Activated effector memory CD4-positive, alpha-beta T cell treated with Interleukin-2 at 50 U/mL for 16 hours (primary cell): Measurements from ENCODE around the gene CNTROB.
"Not testable (repeated sequence)": the region's sequence is repeated elsewhere in the genome, so short reads cannot be mapped to it uniquely, and the experiment has no call there.

Experiments
- DNase-seq: peaks from one replicate; pipeline ENCODE4 v3.0.0-alpha.2; 2020

Gene CNTROB

DNA sequence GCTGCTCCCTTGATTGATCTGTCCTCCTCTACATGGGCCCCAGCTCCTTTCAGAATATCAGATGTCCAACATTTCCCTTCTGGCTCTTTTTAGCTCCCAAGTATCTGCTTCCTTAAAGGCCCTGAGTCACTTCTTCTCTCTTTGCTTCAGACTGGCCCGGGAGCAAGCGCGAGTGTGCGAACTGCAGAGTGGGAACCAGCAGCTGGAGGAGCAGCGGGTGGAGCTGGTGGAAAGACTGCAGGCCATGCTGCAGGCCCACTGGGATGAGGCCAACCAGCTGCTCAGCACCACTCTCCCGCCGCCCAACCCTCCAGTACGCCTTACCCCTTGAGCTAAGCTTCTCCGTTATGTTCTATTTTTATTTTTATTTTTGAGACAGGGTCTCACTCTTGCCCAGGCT is 12.3 kb downstream of the CNTROB start:
- no peak for DNase-seq

DNA sequence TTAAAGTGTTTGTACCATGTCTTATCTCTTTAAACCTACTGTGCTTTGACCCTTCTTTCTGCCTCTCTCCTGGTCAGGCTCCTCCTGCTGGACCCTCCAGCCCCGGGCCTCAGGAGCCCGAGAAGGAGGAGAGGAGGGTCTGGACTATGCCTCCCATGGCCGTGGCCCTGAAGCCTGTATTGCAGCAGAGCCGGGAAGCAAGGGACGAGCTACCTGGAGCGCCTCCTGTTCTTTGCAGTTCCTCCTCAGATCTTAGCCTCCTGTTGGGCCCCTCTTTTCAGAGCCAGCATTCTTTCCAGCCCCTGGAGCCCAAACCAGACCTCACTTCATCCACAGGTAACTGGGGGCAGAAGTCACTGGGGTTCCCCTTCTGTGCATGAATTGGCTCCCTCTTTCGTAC is 13.6 kb downstream of the CNTROB start:
- DNase-seq: no peak

DNA sequence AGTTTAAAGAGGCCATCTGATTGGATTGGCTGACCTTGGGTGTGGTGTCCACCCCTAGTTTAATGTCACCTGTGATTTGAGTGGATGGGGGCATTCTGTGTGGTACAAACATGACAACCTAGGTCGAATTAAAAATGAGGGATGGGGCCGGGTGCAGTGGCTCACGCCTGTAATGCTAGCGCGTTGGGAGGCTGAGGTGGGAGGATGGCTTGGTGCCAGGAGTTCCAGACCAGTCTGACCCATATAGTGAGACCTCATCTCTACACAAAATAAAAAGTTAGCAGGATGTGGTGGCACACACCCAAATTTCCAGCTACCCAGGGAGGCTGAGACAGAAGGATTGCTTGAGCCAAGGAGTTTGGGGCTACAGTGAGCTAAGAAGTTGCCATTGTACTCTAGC is 14.4 kb downstream of the CNTROB start:
- DNase-seq: no peak

DNA sequence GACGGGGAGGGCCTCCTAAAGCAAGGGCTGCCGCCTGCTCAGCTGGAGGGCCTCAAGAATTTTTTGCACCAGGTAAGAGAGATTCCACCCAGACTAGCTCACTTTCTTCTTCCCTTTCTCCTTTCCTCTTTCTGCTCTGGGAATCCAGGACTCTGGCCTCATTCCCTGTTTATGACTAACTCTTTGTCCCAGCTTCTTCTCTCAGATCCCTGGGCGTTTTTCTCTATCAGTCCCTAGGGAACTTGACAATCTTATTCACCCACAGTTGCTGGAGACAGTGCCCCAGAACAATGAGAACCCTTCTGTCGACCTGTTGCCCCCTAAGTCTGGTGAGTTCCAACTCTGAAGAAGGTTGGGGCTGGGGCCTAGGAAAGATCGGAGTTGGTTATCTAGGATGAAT is 15.6 kb downstream of the CNTROB start:
- DNase-seq: no peak

DNA sequence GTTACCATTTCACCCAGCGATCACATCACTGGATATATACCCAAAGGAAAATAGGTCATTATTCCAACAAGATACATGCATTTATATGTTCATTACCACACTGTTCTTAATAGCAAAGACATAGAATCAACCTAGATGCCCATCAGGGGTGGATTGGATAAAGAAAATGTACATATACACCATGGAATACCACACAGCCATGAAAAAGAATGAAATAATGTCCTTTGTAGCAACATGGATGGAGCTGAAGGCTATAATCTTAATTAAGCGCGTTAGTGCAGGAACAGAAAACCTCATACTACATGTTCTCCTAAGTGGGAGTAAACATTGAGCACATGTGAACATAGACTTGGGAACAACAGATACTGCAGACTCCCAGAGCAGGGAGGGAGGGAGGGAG is 18.6 kb downstream of the CNTROB start:
- no peak for DNase-seq

DNA sequence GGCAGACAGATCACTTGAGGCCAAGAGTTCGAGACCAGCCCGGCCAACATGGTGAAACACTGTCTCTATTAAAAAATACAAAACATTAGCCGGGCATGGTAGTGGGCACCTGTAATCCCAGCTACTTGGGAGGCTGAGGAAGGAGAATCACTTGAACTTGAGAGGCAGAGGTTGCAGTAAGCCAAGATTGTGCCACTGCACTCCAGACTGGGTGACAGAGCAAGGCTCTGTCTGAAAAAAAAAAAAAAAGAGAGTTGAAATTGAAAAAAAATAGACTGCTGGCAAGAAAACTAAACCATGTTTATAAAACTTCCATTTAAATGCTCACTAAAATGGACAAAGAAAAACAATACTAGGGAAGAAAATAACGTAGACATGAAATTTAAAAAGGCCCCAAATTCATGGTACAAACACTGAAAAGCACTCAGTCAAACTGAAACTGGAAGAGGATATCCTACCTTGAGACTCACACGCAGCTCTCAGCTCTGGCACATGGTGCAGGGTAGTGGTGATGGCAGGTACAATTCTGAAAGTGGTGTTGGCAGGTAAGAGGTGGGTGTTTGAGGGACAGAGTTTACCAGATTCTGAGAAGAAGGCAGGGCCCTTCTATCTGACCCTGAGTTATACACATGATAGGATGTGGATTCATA is 19.3 kb downstream of the CNTROB start:
- no peak for DNase-seq

DNA sequence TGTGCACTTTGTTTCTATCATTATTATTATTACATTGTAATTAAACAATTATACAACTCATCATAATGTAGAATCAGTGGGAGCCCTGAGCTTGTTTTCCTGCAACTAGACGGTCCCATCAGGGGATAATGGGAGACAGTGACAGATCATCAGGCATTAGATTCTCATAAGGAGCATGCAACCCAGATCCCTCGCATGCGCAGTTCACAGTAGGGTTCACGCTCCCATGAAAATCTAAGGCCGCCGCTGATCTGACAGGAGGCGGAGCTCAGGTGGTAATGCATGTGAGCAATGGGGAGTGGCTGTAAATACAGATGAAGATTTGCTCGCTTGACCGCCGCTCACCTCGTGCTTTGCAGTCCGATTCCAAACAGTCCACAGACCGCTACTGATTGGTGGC is 21.3 kb downstream of the CNTROB start:
- not testable (repeated sequence) for DNase-seq

DNA sequence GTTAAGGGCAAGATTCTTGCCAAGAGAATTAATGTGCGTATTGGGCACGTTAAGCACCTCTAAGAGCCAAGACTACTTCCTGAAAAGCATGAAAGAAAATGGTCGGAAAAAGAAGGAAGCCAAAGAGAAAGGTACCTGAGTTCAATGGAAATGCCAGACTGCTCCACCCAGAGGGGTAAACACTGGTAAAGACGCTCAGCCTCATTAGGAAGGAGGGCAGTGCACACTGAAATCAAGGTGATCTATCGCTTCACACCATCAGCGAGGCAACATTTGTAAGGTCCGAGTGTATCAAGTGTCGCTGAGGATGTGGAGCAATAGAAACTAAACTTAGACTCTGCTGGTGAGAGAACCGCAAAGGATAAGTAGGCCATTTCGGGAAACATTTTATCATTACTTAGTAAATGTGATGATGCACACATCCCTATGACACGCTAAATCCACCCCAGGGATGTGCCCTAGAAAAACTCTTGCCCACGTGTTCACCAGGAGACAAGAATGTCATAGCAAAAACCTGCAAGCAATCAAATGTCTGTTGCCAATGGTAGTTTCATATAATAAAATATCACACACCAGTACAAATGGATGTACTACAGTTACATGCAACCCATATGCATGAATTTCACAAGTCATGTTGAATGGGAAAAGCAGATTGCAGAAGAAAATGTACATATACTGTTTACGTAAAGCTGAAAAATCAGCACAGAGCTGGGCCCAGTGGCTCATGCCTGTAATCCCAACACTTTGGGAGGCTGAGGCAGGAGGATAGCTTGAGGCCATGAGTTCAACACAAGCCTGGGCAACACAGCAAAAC is 23.6 kb downstream of the CNTROB start:
- no peak for DNase-seq

DNA sequence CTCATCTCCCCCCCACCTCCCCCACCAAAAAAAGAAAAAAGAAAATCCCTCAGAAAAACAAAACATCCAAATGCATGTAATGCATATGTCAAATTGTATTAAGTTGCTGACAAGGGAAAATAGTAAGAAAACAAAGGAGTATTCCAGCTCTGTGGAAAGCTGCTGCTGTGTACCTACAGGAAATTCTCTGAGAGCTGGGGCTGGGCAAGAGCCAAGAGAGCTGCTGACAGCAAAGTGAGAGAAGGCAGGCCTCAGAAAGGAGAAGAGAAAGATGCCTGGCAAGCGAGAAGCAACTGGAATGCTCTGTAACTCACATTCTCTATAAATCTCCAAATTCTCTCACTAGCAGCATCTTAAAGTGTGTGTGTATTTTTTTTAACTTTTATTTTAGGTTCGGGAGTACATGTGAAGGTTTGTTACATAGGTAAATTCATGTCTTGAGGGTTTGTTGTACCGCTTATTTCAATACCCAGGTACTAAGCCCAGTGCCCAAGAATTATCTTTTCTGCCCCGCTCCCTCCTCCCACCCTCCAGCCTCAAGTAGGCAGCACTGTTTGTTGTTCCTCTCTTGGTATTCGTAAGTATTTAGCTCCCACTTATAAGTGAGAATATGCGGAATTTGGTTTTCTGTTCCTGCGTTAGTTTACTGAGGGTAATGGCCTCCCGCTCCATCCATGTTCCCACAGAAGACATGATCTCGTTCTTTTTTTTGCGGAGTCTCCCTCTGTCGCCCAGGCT is 24.4 kb downstream of the CNTROB start:
- no peak for DNase-seq

DNA sequence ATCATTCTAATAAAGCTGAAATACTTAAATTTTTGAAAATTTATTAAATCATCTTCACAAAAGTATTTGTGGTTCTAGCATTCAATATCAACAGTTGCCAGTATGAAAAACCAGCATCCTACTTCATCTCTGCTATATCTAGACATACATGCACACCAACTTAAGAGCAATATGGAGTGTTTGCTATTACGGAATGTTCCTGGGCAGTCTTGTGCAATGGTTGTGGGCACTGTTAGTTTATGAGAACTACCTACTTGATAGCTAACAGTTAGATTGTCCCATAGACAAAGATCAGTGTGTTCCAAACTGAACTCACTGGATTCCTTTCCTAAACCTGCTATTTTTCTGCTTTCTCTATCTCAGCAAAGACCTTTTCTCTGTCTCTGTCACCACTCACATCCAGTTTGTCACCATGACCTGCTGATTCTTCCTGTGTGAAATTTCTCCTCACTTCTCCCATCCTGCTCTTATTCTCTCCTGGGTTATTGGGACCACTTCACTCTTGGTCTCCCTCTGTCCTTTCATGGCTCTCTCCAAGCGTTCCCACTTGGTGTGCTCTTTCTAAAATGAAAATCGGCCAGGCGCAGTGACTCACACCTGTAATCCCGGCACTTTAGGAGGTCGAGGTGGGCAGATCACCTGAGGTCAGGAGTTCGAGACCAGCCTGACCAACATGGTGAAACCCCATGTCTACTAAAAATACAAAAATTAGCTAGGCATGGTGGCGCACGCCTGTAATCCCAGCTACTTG is 27.7 kb downstream of the CNTROB start:
- DNase-seq: no peak

DNA sequence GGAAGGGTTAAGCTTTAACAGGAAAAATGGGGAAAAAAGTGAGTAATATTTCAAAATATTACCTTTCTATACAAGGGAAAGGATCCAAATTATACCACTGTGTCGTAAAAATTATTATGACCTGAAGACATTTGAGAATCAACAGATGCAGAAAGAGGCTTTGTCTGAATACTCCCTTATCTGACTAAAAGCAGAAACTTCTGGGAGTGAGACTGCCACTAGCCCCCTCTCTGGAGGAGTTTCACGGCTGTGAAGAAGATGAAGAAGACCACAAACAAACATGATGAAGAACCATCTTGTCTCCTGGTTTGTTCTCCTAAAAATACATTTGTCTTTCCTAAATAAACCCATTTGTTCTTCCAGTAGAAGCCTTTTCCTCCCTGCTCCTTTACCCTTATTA is 29.4 kb downstream of the CNTROB start:
- no peak for DNase-seq

DNA sequence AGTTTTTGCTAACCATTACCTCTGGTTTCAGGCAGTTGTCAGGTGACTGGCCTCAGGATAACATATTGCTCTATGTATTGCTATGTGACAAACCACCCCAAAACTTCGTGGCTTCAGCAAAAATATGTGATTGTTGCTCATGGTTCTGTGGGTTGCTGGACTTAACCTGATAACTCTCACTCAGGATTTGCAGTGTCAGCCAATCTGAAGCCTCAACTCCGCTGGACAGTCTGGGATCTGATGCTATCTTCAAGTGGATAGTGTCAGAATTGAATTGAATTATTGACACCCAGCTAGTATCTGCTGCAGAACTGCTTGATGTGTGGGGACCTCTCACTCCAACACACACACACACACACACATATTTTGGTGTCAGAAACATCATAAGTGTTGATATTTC is 35.7 kb downstream of the CNTROB start:
- no peak for DNase-seq

DNA sequence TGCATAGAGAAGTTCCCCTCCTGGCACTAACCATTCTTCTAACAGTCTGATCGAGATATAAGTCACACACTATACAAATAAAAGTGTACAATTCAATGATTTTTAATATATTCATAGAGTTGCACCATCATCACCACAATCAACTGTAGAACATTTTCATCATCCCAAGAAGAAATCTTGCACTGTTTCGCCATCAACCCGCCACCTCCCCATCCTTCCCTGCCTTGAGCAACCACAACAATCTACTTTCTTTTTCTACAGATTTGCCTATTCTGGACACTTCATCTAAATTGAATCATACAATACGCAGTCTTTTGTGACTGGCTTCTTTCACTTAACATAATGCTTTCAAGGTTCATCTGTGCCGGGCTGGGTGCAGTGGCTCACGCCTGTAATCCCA is 37.4 kb downstream of the CNTROB start:
- DNase-seq: no peak

DNA sequence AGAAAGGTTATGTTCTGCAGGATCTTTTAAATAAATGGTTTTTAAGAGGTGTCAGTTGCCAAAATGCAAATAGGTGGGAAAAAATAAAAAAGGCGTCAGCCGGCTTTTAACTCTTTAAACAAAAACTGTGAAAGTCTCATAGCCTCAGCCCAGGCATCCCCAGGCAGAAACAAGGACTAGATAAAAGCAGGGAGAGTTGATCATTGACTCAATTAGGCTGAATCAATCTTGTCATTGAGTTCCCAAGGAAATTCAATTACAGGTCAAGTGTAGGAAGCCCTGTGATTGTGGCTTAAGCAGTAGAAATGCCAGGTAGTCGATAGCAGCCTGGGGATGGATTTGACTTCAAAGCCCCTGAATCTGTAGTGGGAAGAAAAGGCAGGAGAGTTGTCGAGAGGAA is 39.6 kb downstream of the CNTROB start:
- no peak for DNase-seq

DNA sequence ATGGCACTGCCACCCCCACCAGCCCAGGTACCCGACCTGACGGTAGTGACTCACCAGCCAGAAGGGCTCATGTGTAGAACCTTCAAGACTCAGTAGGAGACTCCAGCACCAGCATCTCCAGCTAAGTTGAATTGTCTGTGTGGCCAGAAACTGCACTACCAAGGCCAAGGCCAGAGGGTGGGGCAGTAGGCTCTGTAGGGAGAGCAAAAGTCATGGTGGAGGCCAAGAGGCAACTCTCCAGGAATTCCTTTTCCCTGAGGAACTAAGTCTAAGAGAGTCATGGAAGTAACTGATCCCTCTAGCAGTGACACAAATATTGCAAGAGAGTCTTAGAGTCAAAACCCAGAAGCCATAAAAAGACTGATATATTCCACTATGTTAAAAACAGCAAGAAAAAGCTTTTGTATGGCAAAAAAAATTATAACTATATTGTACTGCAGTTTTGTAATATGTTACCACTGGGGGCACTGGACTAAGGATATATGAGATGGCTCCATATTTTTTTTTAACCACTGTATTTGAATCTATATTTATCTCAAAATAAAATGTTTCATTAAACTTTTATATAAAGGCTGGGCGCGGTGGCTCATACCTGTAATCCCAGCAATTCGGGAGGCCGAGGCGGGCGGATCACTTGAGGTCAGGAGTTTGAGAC is 40.3 kb downstream of the CNTROB start:
- no peak for DNase-seq

DNA sequence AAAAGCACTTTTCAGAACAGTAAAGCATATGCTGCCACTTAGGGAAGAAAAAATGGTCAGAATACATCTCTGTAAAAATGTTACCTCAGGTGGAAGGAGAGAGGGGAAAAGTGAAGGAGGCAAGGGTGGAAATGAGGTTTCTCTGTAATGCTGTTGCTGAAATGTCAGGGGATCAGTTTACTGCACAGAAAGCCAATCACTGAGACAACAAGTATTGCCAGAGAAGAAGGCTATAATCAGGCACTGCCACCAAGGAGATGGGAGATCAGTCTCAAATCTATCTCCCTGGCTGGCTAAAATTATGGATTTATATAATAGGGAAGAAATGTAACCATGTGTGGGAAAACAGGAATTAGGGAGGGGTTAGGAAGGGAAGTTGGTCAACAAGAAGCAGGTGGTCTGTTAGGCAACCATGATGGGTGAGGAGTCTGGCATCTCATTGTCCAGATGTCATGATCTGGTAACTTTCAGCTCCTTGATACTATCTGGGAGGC is 42.7 kb downstream of the CNTROB start:
- no peak for DNase-seq

DNA sequence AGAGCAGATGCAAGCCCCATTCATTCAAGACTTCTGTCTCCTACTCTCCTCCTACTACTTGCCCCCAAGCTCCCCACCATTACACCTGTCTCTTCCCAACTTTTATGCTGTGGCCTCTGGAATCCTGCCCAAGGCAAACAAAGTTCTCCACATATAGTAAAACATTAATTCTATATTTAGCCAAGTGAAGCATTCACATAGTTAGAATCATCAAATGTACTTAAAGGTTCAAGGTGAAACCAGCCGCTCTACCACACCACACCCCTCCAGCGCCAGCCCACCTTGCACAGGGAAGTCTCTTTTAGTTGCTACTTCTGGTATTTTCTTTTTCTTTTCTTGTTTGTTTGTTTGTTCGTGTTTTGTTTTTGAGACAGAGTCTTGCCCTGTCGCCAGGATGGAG is 45.0 kb downstream of the CNTROB start:
- DNase-seq: no peak

DNA sequence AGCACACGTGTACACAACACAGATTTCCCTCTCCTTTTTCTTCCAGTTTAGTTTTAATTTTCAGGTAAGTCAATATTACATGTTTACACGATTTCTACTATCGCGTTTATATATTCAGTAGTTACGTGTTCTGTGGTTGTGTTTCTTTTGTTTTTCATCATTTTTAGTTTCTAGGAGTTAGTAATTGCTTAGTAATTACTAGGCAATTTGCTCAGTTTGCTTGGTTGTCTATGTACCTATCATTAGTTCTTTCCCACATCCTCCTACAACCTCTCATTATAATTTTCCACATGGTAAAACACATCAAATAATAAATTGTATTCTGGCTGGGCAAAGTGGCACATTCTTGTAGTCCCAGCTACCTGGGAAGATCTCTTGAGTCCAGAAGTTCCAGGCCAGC is 45.8 kb downstream of the CNTROB start:
- no peak for DNase-seq

DNA sequence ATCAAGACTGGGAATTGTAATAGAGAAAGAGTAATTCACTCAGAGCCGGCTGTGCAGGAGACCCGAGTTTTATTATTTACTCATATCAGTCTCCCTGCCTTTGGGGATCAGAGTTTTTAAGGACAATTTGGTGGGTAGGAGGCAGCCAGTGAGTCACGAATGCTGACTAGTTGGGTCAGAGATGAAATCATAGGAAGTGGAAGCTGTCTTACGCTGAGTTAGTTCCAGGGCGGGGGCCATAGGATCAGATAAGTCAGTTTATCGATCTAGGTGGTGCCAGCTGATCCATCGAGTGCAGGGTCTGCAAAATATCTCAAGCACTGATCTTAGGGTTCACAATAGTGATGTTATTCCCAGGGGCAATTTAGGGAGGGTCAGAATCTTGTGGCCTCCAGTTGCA is 50.2 kb downstream of the CNTROB start:
- no peak for DNase-seq

DNA sequence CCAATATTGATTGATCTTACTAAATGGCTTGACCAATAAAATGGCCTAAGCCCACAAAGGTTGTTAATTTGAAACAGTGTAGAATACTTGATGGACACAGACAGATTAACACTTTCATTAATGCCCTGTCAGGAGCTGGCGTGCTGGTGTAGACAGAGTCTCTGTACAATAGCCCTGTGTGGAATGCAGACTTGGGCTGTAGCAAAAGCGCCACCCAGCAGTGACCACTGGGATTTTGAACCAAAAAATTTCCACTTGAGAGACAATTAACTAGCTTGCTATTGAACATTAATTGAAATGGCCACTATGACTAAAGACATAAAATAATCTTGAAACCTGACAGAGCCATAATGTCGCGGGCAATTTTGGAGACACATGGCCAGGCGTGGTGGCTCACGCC is 50.7 kb downstream of the CNTROB start:
- DNase-seq: no peak

DNA sequence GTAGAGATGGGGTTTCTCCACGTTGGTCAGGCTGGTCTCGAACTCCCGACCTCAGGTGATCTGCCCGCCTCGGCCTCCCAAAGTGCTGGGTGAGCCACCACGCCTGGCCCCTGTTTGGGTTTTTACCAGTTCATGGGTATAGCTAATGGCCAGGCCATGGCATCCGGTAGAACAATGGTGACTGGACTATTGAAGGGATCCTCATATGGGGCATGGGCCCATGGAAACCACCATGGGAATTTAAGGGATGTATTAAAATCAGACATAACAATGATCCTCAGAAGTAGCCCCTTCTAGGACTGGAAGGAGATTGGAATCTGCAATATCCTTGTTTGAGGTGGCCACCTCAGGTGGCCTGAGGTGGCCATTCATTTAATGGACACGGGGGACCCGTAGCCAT is 52.9 kb downstream of the CNTROB start:
- DNase-seq: no peak

DNA sequence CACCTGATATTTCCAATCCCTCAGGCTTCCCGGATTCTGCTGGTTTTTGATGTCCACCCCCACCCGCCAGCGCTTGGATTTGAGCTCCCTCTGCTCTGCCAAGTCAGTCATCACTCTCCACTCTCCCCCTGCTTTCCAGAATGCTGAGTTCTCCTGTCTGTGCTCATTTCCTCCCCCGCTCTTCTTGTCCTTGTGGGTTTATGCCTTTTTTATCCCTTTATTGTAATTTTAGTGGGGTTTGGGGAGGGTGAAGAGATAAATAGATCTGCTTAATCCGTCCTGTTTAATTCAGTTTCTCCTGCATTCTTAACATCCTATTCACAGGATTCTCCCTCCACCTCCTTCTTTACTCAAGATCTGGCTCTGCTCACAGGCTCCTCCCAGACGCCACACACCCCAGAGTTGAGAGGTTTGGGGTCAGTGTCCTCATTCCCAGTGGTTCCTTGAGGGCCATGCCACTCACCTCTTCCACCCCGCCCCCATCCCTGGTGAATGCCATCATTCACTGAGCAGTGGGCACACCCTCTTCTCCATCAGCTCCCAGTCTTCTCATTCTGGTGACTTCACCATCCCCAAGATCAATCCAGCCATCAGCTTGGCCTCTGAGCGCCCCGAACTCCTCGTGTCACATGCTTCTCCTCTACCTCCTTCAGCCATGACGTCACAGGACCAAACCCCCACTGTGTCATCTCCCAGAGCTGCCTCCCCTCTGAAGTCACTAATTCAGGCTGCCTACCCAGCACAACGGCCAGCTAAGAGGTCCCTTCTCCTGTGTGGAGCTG is 55.3 kb downstream of the CNTROB start:
- DNase-seq: no peak
